H9 (cell line): ENCODE data around the gene SH2D2A. TPM values are rescaled to one million over a fixed set of nuclear protein-coding genes. Genes with fewer than 3 reads are reported as not detected.

Experiments used
- DNase-seq: peaks from one replicate; pipeline ENCODE4 v3.0.0-alpha.2; 2017
- H2AFZ ChIP-seq: one replicate; pipeline ENCODE4 v1.6.1; 2013; ENCODE audit warnings: mild to moderate bottlenecking, low read length, control low read depth, moderate library complexity
- H2AK5ac ChIP-seq: 2 replicates; pipeline ENCODE4 v1.6.1; 2013; ENCODE audit warnings: low read length, control low read depth, mixed read lengths; ENCODE audit not compliant: insufficient read length
- H2BK120ac ChIP-seq: one replicate; pipeline ENCODE4 v1.6.1; 2013; ENCODE audit warnings: low read depth, mild to moderate bottlenecking, low read length, control low read depth, inconsistent platforms; ENCODE audit not compliant: poor library complexity, severe bottlenecking
- H2BK12ac ChIP-seq: 2 replicates; pipeline ENCODE4 v1.6.1; 2013; ENCODE audit warnings: low read length, control low read depth, mixed read lengths, low read depth; ENCODE audit not compliant: insufficient read length
- H2BK15ac ChIP-seq: 2 replicates; pipeline ENCODE4 v1.6.1; 2013; ENCODE audit warnings: low read depth, low read length, control low read depth
- H2BK20ac ChIP-seq: one replicate; pipeline ENCODE4 v1.6.1; 2013; ENCODE audit warnings: low read depth, mild to moderate bottlenecking, low read length, control low read depth, inconsistent platforms; ENCODE audit not compliant: poor library complexity, severe bottlenecking
- H2BK5ac ChIP-seq: 2 replicates; pipeline ENCODE4 v1.6.1; 2013; ENCODE audit warnings: low read length, control low read depth, mixed read lengths; ENCODE audit not compliant: insufficient read length
- H3K14ac ChIP-seq: 2 replicates; pipeline ENCODE4 v1.6.1; 2013; ENCODE audit warnings: low read length, control low read depth; ENCODE audit not compliant: insufficient read depth
- H3K18ac ChIP-seq: 2 replicates; pipeline ENCODE4 v1.6.1; 2013; ENCODE audit warnings: low read depth, mild to moderate bottlenecking, mixed read lengths, low read length, control low read depth; ENCODE audit not compliant: insufficient read length
- H3K23ac ChIP-seq: 2 replicates; pipeline ENCODE4 v1.6.1; 2013; ENCODE audit warnings: low read length, control low read depth, mixed read lengths, low read depth; ENCODE audit not compliant: insufficient read length
- H3K23me2 ChIP-seq: 2 replicates; pipeline ENCODE4 v1.6.1; 2013; ENCODE audit warnings: low read depth, mild to moderate bottlenecking, mixed read lengths, low read length, control low read depth; ENCODE audit not compliant: insufficient read length, poor library complexity, severe bottlenecking
- H3K27ac ChIP-seq: 2 replicates; pipeline ENCODE4 v1.5.1; 2013; ENCODE audit warnings: low read length, control low read depth, mixed read lengths, low read depth; ENCODE audit not compliant: insufficient read length
- H3K27me3 ChIP-seq: 2 replicates; pipeline ENCODE4 v1.6.1; 2013; ENCODE audit warnings: low read length, control low read depth, inconsistent platforms; ENCODE audit not compliant: insufficient read depth
- H3K4ac ChIP-seq: 2 replicates; pipeline ENCODE4 v1.6.1; 2013; ENCODE audit warnings: low read depth, mild to moderate bottlenecking, control low read depth, inconsistent platforms, low read length, moderate library complexity
- H3K4me1 ChIP-seq: 2 replicates; pipeline ENCODE4 v1.6.1; 2013; ENCODE audit warnings: low read length, control low read depth, inconsistent platforms; ENCODE audit not compliant: insufficient read depth
- H3K4me2 ChIP-seq: 2 replicates; pipeline ENCODE4 v1.6.1; 2013; ENCODE audit warnings: low read length, control low read depth, mixed read lengths; ENCODE audit not compliant: insufficient read length, insufficient read depth
- H3K56ac ChIP-seq: 2 replicates; pipeline ENCODE4 v1.6.1; 2013; ENCODE audit warnings: low read depth, mild to moderate bottlenecking, mixed read lengths, low read length, control low read depth; ENCODE audit not compliant: insufficient read length
- H3K79me1 ChIP-seq: 2 replicates; pipeline ENCODE4 v1.6.1; 2013; ENCODE audit warnings: low read depth, mild to moderate bottlenecking, moderate library complexity, low read length, control low read depth, inconsistent platforms; ENCODE audit not compliant: insufficient read depth, poor library complexity, severe bottlenecking
- H3K79me2 ChIP-seq: 2 replicates; pipeline ENCODE4 v1.6.1; 2013; ENCODE audit warnings: low read length, control low read depth, inconsistent platforms; ENCODE audit not compliant: insufficient read depth
- H3K9ac ChIP-seq: 2 replicates; pipeline ENCODE4 v1.6.1; 2013; ENCODE audit warnings: low read length, control low read depth, mixed read lengths; ENCODE audit not compliant: insufficient read length; ENCODE audit errors: extremely low read depth
- H3K9me3 ChIP-seq: one replicate; pipeline ENCODE4 v1.6.1; 2013; ENCODE audit warnings: low read depth, low read length, inconsistent platforms; ENCODE audit not compliant: control insufficient read depth
- H3T11ph ChIP-seq: one replicate; pipeline ENCODE4 v1.6.1; 2013; ENCODE audit warnings: mild to moderate bottlenecking, low read length, control low read depth, inconsistent platforms
- H4K20me1 ChIP-seq: one replicate; pipeline ENCODE4 v1.6.1; 2013; ENCODE audit not compliant: control insufficient read depth, insufficient read length, insufficient read depth
- H4K5ac ChIP-seq: 2 replicates; pipeline ENCODE4 v1.6.1; 2013; ENCODE audit warnings: low read depth, mild to moderate bottlenecking, mixed read lengths, low read length, control low read depth; ENCODE audit not compliant: insufficient read length
- H4K8ac ChIP-seq: replicated peaks from 2 replicates; pipeline ENCODE4 v1.6.1; 2013; ENCODE audit warnings: low read length, control low read depth, mixed read lengths, low read depth; ENCODE audit not compliant: insufficient read length
- H4K91ac ChIP-seq: 2 replicates; pipeline ENCODE4 v1.6.1; 2013; ENCODE audit warnings: low read depth, mild to moderate bottlenecking, moderate library complexity, mixed read lengths, low read length, control low read depth; ENCODE audit not compliant: insufficient read length
- H3K27ac Mint-ChIP-seq, 3 experiments: 2 replicates in 2 of 3; 3 replicates in 1 of 3; pipeline ENCODE4 v1.8.0; 2020 to 2021; ENCODE audit warnings: mixed read lengths in 3 of 3, mild to moderate bottlenecking in 1 of 3, moderate library complexity in 1 of 3
- H3K27me3 Mint-ChIP-seq: 2 replicates; pipeline ENCODE4 v1.8.0; 2021; ENCODE audit warnings: low read depth, mild to moderate bottlenecking, moderate library complexity, mixed read lengths
- H3K36me3 Mint-ChIP-seq, 3 experiments: 2 replicates in 2 of 3; 3 replicates in 1 of 3; pipeline ENCODE4 v1.8.0; 2020 to 2021; ENCODE audit warnings: low read depth in 3 of 3, mixed read lengths in 3 of 3; ENCODE audit not compliant: insufficient read depth in 1 of 3
- H3K4me1 Mint-ChIP-seq, 2 experiments: 2 replicates each; pipeline ENCODE4 v1.8.0; 2020; ENCODE audit warnings: mixed read lengths in 2 of 2
- H3K4me3 Mint-ChIP-seq, 2 experiments: 2 replicates in 1 of 2; 3 replicates in 1 of 2; pipeline ENCODE4 v1.8.0; 2020 to 2021; ENCODE audit warnings: mild to moderate bottlenecking in 2 of 2, mixed read lengths in 2 of 2, moderate library complexity in 1 of 2
- H3K9me3 Mint-ChIP-seq, 2 experiments: 2 replicates in 1 of 2; 3 replicates in 1 of 2; pipeline ENCODE4 v1.8.0; 2020; ENCODE audit warnings: mild to moderate bottlenecking in 2 of 2, mixed read lengths in 2 of 2, moderate library complexity in 1 of 2
- CTCF ChIP-seq: fragments of 200-600 bp; sonication (generic); conservative IDR thresholded peaks from 3 replicates; pipeline ENCODE4 v1.8.0; 2021; ENCODE audit warnings: antibody characterized with exemption, mild to moderate bottlenecking
- WGBS: extraction: QIAGEN DNeasy Blood & Tissue Kit; methylation state at CpG from one replicate; pipeline ENCODE4 v1.1.7; 2013; ENCODE audit warnings: missing lambda C conversion rate, low lambda C conversion rate, mixed read lengths; ENCODE audit not compliant: insufficient read length; ENCODE audit errors: extremely low coverage; 5-methylcytosine and 5-hydroxymethylcytosine counted together
- total RNA-seq: library from RNA; stranded (reverse); gene quantifications from 2 replicates; pipeline ENCODE4 v1.2.1, GENCODE V29; 2021

Gene SH2D2A
- total RNA-seq, 1 experiment from 2014 or later: 2.0 TPM

GRCh38 chr1:156828400-156829124, 11.9 kb upstream of the SH2D2A start:
- Histone ChIP-seq H2BK5ac (no peak overlapping the region), H3K14ac (no peak overlapping the region), H3T11ph (no peak overlapping the region), H2AFZ (no peak overlapping the region), H3K4me2 (no peak overlapping the region), H3K4me1 (no peaks in the 10 kb centered on the region), H3K56ac (no peak overlapping the region), H3K4ac (no peak overlapping the region), H3K79me2 (no peaks in the 10 kb centered on the region), H3K23ac (no peak overlapping the region), H4K8ac (no peak overlapping the region), H2BK20ac (no peak overlapping the region), H4K20me1 (no peaks in the 10 kb centered on the region), H2BK12ac (no peak overlapping the region), H3K23me2 (no peaks in the 10 kb centered on the region), H3K27me3 (no peaks in the 10 kb centered on the region; the same call in 1 of the 2 replicates), H3K9me3 (no peaks in the 10 kb centered on the region), H2BK120ac (no peak overlapping the region), H3K9ac (no peak overlapping the region), H4K5ac (no peak overlapping the region), H2AK5ac (no peak overlapping the region), H2BK15ac (no peak overlapping the region), H4K91ac (no peak overlapping the region), H3K27ac (no peak overlapping the region), H3K79me1 (no peaks in the 10 kb centered on the region), H3K18ac (no peak overlapping the region)
- no peak overlapping the region for H3K4me3 Mint-ChIP-seq
- H3K36me3 Mint-ChIP-seq: no peaks in the 10 kb centered on the region
- DNase-seq: no peak
- peaks cover 52% of the 10 kb centered on the region for H3K27me3 Mint-ChIP-seq
- no peak overlapping the region for H3K27ac Mint-ChIP-seq
- H3K4me1 Mint-ChIP-seq: peaks cover 0 to 5% of the 10 kb centered on the region in 2 experiments; a peak in 2 of 4 replicates
- no peak for TF ChIP-seq CTCF
- no CpG with 5 or more reads among the region's 18 CpGs for WGBS
- no peaks in the 10 kb centered on the region for H3K9me3 Mint-ChIP-seq
